ENCODE measurements around the gene BCLAF3.

DNA sequence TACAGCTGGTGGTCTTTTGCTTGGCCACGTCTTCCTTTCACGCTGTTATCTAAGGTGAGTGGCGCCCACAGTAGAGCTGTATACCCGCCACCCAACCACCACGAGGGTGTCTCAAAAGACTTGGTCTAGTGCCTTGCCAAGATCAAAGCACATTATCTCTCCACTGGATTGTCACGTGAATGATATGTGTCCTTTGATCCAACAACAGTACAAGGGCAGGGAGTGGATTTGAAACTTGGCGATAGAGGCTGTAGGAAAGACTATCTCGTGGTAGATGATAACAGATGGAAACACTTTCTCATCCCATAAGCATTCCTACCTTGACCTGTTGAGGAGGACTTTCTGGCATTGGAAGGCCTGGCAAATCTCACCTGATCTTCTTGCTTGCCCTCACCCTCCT lies 37.7 kb upstream of the BCLAF3 start:
- TF ChIP-seq POLR2AphosphoS5 (IDR thresholded peaks at IDR 0.05), result no peak
- TF ChIP-seq, protein P1, sequence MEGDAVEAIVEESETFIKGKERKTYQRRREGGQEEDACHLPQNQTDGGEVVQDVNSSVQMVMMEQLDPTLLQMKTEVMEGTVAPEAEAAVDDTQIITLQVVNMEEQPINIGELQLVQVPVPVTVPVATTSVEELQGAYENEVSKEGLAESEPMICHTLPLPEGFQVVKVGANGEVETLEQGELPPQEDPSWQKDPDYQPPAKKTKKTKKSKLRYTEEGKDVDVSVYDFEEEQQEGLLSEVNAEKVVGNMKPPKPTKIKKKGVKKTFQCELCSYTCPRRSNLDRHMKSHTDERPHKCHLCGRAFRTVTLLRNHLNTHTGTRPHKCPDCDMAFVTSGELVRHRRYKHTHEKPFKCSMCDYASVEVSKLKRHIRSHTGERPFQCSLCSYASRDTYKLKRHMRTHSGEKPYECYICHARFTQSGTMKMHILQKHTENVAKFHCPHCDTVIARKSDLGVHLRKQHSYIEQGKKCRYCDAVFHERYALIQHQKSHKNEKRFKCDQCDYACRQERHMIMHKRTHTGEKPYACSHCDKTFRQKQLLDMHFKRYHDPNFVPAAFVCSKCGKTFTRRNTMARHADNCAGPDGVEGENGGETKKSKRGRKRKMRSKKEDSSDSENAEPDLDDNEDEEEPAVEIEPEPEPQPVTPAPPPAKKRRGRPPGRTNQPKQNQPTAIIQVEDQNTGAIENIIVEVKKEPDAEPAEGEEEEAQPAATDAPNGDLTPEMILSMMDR (IDR thresholded peaks at IDR 0.05 in 8 of 11, conservative IDR thresholded peaks at IDR 0.05 in 3 of 11), result no peak

All from spleen (tissue), 7 donors.